A204.1 (cell line): ENCODE measurements around the gene HNRNPA3.
"Not testable (repeated sequence)": the region's sequence is repeated elsewhere in the genome, so short reads cannot be mapped to it uniquely, and the experiment has no call there.

Source experiments
- FAIRE-seq: peaks from 2 replicates; lab custom pipeline; 2012; peaks lifted over from hg19 to GRCh38; lab: Jason Lieb, UNC

HNRNPA3 gene

DNA sequence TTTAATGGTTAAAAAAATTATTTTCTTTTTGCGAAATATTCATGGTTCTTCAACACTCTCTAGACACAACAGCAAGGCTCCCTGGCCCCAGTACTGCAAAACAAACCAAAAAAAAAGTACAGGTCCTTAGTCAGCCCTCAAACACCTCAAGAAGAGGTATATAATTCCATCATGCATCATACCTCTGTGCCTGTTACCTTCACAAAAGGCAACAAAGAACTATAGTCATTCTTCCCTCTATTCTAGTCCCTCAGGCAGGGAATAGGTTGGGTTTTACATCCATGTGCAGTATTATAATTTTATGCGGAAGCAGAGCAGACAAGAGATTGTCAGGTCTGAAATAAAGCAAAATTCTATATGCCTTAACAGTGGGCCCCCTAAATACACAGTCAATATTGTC is 43.4 kb downstream of the HNRNPA3 start:
- FAIRE-seq = no peak

DNA sequence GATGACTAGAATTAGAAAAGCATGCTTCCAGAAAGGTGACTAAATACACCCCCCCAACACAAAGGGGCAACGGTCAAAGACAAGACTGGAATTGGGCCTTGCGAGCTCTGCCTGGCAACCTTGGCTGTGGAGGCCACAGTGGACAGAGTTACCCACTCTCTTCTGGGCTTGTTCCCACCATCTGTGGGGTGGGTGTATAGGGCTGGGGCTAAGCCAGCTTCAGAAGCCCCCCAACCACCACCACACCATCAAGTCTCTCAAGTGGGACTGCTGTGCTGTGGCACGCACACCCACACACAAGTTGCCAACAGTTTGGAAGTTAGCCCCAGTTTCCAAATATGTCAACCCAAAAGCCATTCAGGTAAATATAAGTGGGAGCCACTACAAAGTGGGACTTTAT is 44.1 kb downstream of the HNRNPA3 start:
- no peak for FAIRE-seq

DNA sequence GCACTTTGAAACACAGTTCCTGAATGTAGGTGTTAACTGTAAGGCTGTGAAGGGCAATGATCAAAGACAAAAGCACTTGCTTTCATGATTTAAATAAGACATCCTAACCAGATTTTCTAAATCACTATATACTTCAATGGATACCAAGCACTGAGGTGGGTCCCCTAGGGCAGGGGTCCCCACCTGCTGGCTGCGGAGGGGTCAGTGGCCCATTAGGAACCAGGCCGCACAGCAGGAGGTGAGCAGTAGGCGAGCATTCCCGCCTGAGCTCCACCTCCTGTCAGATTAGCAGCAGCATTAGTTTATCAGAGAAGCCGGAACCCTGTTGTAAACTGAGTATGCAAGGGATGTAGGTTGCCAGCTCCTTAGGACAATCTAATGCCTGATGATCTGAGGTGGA is 44.9 kb downstream of the HNRNPA3 start:
- FAIRE-seq = no peak

DNA sequence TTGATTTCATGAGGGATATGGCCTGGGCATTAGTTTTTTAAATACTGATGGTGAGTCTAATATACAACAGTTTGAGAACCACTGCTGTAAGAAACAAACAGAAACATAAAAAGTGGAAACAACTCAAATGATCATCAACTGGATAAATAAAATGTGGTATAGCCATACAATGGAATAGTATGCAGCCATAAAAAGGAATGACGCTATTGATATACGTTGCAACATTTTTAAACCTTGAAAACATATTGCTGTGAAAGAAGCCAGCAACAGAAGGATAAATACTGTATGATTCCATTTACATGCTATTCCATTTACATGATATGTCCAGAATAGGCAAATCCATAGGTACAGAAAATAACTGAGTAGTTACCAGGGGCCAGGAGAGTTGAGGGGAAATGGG is 45.5 kb downstream of the HNRNPA3 start:
- no peak for FAIRE-seq

DNA sequence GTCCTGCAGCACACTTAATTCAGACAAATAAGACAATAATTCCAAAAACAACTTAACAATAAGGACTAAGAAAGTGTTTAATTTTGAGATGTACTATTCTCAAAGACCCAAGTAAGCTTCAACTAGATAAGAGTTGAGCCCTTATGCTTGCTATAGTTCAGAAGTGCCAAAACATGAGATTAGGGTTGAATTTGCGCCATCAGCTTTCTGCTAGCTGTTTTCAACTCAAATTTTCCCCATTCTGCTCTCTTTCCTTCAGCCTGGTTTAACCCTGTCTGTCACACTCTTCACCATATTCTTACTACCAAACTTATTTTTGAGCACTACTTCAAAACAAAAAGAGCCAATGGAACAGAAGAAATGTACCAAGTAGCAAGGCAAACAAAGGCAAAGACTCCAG is 47.8 kb downstream of the HNRNPA3 start:
- no peak for FAIRE-seq

DNA sequence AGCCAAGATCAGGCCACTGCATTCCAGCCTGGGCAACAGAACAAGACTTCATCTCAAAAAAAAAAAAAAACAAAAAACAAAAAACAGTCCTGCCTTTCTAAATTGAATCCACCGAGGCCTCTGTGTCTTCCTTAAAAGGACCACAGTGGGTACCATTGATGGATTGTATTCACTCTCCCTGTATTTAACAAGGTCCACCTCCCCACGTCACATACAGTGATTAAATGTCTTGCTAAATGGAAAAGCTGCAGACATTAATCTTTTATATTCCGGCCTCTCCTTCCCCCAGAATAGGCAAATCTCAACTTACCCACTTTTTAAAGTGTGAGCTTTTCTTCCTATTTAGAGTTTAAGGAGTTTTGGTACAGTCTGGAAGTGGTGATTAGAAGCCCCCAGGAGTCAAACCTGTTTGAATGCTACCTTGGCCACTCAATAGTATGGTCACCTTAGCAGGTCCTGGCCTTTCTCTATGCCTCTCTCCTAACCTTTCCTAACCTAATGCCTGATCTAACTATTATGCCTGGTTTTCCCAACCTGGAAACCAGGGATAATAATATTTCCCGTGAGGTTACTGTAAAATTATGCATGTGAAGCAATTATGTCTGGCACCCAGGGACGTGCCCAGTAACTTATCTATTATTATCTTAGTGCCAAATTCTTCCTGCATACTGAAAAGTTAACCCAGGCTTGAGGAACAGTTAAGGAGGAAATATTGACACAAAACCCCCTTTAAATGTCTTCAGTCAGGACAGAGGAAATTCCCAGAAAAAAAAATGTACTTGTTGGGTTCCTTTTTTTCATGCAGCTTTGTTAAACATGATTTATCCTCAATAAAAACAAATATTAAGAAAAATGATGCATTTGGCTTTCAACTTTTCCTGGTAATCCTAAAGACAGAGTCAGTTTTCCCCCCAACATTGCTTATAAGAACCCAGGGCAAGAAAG is 48.8 kb downstream of the HNRNPA3 start:
- FAIRE-seq = no peak

DNA sequence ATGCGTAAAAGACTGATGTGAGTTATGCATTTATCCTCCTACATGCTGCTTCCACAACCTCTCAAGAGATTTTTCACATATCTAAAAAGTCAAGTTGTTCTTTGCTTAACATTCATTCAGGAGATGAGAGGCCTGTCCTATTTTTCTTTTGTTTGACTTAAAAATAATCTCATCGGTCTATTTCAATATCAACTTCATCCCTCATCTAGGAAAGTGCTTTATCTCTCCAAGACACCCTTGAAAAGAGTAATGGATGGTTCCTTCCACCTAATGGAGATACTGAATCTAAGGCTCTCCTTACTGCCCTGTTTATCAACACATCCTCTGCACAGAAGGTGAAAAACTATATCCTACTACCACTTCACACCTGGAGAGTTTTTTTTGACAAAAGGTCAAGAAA is 49.5 kb downstream of the HNRNPA3 start:
- no peak for FAIRE-seq

DNA sequence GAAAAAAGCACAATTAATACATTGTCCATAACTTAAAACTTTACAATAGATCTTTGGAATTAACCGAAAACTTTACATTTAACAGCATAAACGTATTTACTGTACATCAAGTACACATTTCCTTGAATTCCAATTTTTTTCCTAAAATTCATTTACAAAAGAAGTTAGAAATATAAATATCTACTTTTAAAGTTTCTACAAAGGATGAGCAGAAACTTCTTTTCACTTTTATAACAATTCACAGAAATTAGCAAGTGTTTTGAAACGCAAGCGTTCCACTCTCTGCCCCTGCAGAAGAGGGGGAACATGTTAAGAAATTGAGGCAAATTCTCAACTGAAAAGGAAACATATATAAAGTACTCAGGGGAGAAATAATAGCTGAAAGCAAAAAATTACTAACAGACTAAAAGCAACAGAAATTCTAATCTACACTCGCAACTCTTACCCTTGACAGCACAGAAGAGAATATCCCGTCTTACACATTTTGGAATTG is 50.4 kb downstream of the HNRNPA3 start:
- FAIRE-seq = no peak

DNA sequence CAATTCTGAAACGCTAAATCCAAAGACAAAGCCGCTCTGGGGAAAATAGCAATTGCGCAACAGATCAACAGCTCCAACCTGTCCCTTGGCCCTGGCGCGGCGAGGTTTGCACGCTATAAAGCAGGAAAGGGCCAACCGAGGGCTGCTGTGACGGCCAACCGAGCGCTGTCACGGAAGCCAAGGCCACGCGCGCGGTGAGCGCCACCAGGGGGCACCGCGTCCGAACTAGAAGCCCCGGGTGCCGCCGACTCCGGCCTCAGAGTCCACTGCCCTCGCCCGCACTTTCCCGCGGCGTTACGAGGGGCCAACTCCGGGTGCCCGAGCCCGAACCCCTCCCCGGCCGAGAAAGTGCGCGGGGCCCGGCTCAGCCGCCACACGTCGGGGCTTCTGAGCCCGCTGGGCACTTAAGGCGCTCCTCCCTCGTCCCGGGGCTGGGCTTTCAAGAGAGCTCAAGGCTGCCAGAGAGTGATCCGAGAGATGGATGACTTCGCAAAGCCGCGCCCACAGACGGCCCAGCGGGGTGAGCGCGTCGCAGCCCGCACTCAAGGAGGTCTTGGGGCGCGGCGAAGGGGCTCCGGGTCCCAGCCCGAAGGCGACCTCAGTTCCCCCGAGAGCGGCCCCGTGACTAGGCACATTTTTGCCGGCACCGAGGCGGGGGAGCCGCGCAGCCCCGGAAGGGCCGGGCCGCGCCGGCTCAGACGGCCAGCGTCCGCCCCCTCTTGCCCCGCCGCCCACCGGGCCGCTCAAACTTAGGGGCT is 51.0 kb downstream of the HNRNPA3 start:
- FAIRE-seq = no peak

DNA sequence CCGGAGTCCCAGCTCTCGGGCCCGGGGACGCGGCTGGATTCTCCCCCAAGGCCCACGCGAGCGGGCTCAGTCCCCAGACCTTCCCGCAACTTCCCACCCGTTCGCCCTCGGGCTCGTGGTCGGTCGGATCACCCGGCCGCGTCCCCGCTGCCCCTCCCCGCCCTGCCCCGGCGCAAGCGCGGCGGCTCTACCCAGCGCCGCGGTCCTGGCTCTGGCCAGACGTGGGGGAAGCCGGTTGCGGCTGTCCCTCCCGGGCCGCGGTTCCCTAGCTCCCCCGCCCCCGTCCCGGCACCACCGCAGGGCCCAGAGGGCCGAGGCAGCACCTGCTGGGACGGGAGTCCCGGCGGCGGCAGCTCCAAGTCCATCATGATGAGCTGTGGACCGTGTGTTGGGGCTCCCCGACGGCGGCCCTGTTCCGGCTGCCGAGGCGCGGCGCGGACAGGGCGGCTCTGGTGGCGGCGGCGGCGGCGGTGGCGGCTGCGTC is 51.7 kb downstream of the HNRNPA3 start:
- no peak for FAIRE-seq

DNA sequence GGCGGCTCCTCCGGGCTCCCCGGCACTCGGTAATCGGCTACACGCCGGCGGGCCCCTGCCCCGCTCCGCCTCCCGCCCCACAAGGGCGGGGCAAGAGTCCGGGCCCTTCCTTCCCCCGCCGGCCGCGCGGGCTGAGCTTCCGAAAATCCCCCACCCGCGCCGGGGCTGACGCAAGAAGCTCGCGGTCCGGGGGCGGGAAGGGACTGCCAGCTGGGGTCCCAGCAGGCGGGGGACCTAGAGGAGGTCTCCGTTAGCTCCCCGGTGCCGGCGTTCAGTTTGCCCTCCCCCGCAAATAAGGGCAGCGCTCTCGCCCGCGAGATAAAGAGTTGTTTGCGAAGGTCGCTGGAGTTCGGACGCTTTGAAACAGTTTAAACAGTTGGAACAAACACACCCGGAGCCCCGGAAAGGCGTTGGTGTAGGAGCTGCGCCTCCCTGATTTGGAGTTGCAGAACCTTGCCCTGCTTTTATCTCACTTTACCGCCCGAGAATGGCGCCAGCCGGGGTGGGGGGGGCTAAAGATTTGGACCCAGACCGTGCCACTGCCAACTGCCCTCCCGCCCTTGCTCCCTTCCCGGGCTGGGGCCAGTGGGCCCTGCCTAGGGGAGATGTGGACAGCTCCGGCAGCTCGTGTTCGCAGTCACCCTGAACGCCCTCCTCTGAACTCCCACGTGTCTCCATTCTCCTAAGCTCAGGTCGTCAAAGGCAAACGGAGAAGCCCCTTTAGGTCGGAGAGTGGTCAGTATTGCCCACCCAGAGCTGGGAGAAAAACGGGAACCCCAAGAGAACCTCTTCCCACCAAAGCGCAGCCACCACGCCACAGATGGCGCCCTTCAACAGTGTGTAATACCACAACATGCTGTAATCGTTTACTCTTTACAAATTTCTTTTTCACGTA is 52.3 kb downstream of the HNRNPA3 start, which contains the start of gene NFE2L2:
TSS of gene NFE2L2 (minus strand) at position 35 of the 895 bp plus-strand sequence. CDS start 151 bp downstream, outside the sequence.
- no peak for FAIRE-seq

DNA sequence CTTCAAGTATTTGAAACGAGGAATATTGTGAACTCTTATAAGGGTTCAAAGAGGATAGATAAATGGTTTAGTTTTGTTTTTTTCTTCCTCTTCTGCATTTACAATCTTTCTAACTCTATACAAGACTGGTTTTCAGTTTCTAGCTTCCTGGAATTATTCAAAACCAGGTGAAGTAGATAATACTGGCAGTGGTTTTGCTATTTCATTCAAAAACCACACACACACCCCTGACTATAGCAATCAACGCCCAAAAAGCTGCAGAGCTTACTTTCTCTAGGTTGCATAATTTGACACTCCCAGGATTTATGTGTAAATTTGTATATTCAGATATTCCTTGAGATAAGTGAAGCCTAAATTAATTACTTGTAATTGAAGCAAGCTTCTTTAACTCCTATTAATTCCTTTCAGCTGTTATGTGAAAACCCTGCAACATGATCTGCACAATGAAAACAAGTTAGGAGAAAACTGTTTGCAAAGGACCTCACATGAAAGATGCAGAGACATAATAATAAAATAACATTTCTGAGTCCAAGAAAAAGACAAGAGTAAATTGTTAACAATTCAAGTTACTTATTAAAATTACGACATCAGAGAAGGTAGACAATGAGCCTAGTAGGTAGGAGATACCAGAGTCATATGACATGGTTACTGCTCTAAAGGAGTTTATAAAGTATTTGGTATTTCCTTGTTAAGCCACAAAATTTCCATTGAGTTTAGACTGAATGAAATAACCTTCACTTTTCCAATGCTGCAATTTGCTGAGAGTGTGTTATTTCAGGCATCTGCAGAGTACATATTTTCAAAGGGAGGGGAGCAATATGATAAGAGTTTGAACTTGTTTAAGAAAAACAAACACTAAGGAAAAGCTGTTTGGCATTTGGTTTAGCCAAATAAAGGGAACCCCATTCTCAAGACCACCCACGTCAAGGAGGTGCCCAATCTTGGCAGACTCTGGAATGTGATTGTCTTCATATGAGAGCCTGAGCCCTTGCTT is 53.5 kb downstream of the HNRNPA3 start:
- FAIRE-seq = no peak

DNA sequence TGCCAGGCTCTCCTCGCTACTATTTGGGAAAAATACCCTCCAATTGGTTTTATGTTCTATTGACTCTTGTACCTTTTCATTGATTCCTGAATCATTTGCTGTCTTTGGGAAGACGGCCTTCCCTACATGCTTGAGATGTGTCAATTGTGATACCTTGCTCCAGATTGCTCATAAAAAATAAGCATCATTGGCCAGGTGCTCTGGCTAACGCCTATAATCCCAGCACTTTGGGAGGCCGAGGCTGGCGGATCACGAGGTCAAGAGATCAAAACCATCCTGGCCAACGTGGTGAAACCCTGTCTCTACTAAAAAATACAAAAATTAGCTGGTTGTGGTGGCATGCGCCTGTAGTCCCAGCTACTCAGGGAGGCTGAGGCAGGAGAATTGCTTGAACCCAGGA is 54.4 kb downstream of the HNRNPA3 start:
- FAIRE-seq = not testable (repeated sequence)

DNA sequence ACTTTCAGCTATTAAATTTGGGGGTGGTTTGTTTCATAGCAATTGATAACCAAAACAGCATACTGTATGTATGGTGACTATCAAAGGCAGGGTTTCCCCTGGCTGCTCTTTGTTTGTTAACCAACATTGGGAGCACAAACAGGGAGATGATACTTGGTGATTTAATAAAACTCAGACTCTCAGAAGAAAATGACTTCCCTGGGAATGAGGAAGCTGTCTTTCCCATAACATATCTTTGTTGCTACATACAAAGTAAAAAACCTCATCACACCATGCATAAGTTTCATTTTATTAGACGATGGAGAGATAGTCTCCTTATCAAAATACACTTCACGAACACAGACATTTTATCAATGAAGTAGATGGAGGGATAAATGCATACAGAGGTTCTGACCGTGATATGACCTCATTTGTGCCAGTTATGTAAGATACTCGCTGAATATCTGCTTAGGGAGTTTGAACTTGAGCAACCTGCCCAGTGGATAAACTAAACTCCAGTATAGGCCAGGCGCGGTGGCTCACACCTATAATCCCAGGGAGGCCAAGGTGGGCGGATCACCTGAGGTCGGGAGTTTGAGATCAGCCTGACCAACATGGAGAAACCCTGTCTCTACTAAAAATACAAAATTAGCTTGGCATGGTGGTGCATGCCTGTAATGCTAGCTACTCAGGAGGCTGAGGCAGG is 55.7 kb downstream of the HNRNPA3 start:
- FAIRE-seq = no peak

DNA sequence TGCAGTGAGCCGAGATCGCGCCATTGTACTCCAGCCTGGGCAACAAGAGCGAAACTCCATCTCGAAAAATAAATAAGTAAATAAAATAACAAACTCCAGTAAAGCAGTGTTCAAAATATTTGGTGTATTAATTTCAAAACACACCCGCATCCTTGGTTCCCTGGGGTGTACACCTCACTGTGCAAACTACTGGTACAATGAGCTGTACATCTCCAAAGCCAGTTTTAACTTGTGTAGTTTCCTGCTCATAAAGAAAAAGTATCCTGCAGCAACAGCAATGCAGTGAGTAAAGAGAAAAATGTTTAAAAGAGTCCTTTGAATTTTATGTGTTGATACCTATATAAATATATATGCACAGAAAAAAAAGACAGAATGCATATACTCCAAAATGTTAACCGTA is 56.3 kb downstream of the HNRNPA3 start:
- no peak for FAIRE-seq

DNA sequence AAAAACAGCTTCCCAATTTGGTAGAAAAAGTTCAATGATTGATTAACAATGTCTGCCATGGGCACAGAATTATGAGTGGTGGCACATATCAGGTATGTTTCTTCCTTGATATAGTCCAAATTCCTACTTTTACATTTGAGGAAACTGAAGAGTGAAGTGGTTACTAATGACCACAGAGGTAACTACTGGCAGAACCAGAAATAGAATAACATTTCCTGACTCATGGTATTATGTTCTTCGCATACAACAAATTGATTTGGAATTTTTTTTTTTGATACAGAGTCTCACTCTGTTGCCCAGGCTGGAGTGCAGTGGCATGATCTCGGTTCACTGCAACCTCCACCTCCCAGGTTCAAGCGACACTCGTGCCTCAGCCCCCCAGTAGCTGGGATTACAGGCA is 57.9 kb downstream of the HNRNPA3 start:
- FAIRE-seq = no peak

DNA sequence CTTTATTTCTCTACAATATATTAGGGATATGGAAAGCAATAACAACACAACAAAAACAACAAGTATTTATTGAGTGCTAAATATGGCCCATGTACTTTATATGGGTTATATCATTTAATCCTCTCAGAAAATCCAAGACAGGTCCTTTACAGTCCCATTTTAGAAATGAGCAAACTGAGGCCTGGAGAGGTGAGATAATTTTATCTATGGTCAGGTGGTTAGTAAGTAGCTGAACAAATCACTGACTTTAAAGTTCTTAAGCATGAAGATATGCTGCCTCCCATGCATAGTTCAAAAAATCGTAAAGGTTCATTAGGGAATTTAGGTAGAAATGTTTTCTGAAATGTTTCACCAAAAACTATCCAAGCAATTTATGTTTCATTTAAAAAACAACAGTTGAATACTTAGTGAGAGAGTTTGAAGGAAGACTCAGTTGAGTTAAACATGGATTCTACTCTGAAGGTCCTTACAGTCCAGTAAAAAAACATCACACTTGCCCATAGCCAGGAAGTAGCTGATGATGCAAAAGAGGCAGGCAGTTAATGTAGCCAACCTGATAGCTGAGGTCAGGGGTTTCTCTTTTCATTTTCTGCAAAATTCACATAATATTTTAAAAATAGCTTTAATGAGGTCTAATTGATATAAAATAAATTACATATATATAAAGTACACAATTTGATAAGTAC is 59.5 kb downstream of the HNRNPA3 start:
- no peak for FAIRE-seq

DNA sequence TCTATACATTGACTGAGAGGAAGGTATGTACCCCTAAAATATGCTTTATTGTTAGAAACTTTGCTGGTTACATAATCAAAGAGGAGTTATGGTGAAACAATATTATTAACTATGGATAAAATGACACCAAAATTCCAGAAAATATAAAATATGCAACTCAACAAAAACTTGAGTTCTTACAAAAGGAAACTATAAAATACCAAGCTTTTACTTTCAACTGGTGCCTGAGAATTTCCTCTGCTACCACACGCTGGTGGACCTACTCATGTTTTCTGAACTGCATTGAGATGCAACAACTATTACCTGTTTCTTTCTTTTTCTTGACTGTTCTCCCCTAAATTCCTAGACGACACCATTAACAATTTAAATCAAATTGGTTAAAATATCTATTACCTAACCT is 60.2 kb downstream of the HNRNPA3 start:
- FAIRE-seq = no peak

DNA sequence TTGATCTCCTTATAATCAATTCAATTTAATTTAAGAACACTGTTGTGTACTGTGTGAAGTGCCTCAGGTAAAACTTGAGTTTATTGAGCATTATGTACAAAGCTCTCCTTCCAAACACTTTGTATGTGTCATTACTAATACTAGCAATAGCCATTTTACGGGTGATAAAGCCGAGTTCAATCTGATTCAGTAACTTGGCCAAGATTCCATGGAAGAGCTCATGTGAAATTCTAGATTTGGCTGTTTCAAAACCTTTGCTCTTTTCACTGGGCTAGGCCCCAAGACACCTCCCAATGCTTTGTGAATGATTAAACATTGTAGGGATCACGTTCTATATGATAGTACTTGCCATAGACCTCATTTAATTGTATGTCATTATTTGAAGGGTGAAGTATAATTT is 60.8 kb downstream of the HNRNPA3 start:
- no peak for FAIRE-seq
